ENCODE results near the gene KCNK3. TPM values are rescaled to one million over a fixed set of nuclear protein-coding genes. Genes with fewer than 3 reads are reported as not detected.

KCNK3 gene
- polyA plus RNA-seq, 1 donor from 2014 or later, result 12.9 TPM

DNA sequence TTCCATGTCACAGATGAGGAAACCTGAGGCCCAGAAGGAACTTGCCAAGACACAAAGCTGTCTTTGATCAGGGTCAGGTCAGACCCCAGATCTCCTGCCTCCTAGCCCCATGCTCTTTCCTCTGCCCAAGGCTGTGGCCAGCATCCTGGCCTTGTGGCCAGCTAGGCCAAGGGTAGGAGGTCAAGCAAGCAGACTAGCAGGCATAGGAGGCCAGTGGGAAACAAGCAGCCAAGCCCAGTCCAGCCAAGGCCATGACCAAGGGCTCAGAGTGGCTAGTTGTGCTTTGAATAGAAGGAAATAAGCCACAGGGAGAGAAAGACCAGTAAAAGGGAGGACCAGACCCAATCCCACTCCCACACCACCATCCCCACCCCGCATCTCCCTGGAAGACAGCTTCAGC lies 30.4 kb downstream of the KCNK3 start:
- Histone ChIP-seq H3K9me3 (ENCODE audit: low read length) (no peaks in the 10 kb centered on the region), H3K4me2 (ENCODE audit: low read length) (no peak overlapping the region), H2AFZ (ENCODE audit: low read depth, low read length) (no peak overlapping the region), H3K4me3 (ENCODE audit: low read length) (no peak overlapping the region), H3K36me3 (ENCODE audit: insufficient read depth, low read length) (no peaks in the 10 kb centered on the region), H3F3A (ENCODE audit: insufficient read depth, low read length, poor library complexity, severe bottlenecking) (no peaks in the 10 kb centered on the region), H3K9me2 (ENCODE audit: insufficient read depth, low read length) (no peaks in the 10 kb centered on the region), H3K27me3 (ENCODE audit: insufficient read depth, low read depth, low read length) (no peaks in the 10 kb centered on the region), H4K20me1 (ENCODE audit: insufficient read depth) (no peaks in the 10 kb centered on the region), H3K9ac (ENCODE audit: low read length) (no peak overlapping the region), H3K79me2 (replicated peaks; ENCODE audit: insufficient read depth, low read length) (no peaks in the 10 kb centered on the region), H3K27ac (ENCODE audit: low read length) (no peak overlapping the region)
- TF ChIP-seq EZH2 (IDR thresholded peaks at IDR 0.05; ENCODE audit: borderline replicate concordance, insufficient read depth, low read length, poor library complexity, severe bottlenecking) (no peak), EP300 (conservative IDR thresholded peaks at IDR 0.05; ENCODE audit: poor library complexity, severe bottlenecking) (no peak), TAF1 (IDR thresholded peaks at IDR 0.05; ENCODE audit: low read depth) (no peak), RAD21 (conservative IDR thresholded peaks at IDR 0.05) (no peak), POLR2AphosphoS5 (IDR thresholded peaks at IDR 0.05) (no peak), SMC3 (conservative IDR thresholded peaks at IDR 0.05; ENCODE audit: poor library complexity) (no peak), MXI1 (conservative IDR thresholded peaks at IDR 0.05; ENCODE audit: poor library complexity, severe bottlenecking) (no peak), CTCF (IDR thresholded peaks at IDR 0.05; ENCODE audit: poor library complexity, severe bottlenecking) (no peak)
- TF ChIP-seq, protein P1, sequence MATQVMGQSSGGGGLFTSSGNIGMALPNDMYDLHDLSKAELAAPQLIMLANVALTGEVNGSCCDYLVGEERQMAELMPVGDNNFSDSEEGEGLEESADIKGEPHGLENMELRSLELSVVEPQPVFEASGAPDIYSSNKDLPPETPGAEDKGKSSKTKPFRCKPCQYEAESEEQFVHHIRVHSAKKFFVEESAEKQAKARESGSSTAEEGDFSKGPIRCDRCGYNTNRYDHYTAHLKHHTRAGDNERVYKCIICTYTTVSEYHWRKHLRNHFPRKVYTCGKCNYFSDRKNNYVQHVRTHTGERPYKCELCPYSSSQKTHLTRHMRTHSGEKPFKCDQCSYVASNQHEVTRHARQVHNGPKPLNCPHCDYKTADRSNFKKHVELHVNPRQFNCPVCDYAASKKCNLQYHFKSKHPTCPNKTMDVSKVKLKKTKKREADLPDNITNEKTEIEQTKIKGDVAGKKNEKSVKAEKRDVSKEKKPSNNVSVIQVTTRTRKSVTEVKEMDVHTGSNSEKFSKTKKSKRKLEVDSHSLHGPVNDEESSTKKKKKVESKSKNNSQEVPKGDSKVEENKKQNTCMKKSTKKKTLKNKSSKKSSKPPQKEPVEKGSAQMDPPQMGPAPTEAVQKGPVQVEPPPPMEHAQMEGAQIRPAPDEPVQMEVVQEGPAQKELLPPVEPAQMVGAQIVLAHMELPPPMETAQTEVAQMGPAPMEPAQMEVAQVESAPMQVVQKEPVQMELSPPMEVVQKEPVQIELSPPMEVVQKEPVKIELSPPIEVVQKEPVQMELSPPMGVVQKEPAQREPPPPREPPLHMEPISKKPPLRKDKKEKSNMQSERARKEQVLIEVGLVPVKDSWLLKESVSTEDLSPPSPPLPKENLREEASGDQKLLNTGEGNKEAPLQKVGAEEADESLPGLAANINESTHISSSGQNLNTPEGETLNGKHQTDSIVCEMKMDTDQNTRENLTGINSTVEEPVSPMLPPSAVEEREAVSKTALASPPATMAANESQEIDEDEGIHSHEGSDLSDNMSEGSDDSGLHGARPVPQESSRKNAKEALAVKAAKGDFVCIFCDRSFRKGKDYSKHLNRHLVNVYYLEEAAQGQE (IDR thresholded peaks at IDR 0.05; ENCODE audit: borderline replicate concordance), result no peak

DNA sequence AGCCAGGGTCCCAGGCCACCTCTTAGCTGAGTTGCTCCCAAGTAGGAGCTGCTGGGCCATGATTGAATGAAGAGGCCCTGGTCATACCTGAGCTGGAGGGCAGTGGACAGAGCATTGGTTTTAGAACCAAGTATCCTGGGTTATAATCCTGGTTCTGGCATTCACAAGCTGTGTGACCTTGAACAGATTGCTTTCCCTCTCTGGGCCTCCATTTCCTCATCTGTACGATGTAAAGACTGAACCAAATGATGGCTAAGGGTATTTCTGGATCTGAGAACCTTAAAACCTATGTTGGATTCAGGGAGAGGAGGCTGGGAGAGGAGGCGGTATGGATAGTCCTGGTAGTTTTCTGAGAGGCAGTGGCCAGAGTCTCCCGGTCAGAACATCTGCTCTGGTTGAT lies 31.0 kb downstream of the KCNK3 start:
- Histone ChIP-seq H3K79me2 (replicated peaks; ENCODE audit: insufficient read depth, low read length) (no peaks in the 10 kb centered on the region), H3K4me3 (ENCODE audit: low read length) (no peak overlapping the region)

More for the DNA sequence above, 31.0 kb downstream of the KCNK3 start:
- Histone ChIP-seq H3K9ac (ENCODE audit: low read length) (no peak overlapping the region), H3K27me3 (ENCODE audit: insufficient read depth, low read depth, low read length) (no peaks in the 10 kb centered on the region), H3K36me3 (ENCODE audit: insufficient read depth, low read length) (no peaks in the 10 kb centered on the region), H3K9me2 (ENCODE audit: insufficient read depth, low read length) (no peaks in the 10 kb centered on the region), H3K9me3 (ENCODE audit: low read length) (no peaks in the 10 kb centered on the region), H3F3A (ENCODE audit: insufficient read depth, low read length, poor library complexity, severe bottlenecking) (no peaks in the 10 kb centered on the region), H3K4me2 (ENCODE audit: low read length) (no peak overlapping the region), H3K27ac (ENCODE audit: low read length) (no peak overlapping the region), H4K20me1 (ENCODE audit: insufficient read depth) (no peaks in the 10 kb centered on the region), H2AFZ (ENCODE audit: low read depth, low read length) (no peak overlapping the region)
- TF ChIP-seq, protein P1 (IDR thresholded peaks at IDR 0.05; ENCODE audit: borderline replicate concordance), result no peak
- TF ChIP-seq EP300 (conservative IDR thresholded peaks at IDR 0.05; ENCODE audit: poor library complexity, severe bottlenecking) (no peak), SMC3 (conservative IDR thresholded peaks at IDR 0.05; ENCODE audit: poor library complexity) (no peak), RAD21 (conservative IDR thresholded peaks at IDR 0.05) (no peak), MXI1 (conservative IDR thresholded peaks at IDR 0.05; ENCODE audit: poor library complexity, severe bottlenecking) (no peak), TAF1 (IDR thresholded peaks at IDR 0.05; ENCODE audit: low read depth) (no peak), EZH2 (IDR thresholded peaks at IDR 0.05; ENCODE audit: borderline replicate concordance, insufficient read depth, low read length, poor library complexity, severe bottlenecking) (no peak), POLR2AphosphoS5 (IDR thresholded peaks at IDR 0.05) (no peak), CTCF (IDR thresholded peaks at IDR 0.05; ENCODE audit: poor library complexity, severe bottlenecking) (no peak)
